ENCODE data around the gene COX6B2. TPM values are rescaled to one million over a fixed set of nuclear protein-coding genes. Genes with fewer than 3 reads are reported as not detected.

Gene COX6B2
- total and polyA plus RNA-seq, 9 donors: 0.09 to 2.4 (median 0.23) TPM; not detected in 3

DNA sequence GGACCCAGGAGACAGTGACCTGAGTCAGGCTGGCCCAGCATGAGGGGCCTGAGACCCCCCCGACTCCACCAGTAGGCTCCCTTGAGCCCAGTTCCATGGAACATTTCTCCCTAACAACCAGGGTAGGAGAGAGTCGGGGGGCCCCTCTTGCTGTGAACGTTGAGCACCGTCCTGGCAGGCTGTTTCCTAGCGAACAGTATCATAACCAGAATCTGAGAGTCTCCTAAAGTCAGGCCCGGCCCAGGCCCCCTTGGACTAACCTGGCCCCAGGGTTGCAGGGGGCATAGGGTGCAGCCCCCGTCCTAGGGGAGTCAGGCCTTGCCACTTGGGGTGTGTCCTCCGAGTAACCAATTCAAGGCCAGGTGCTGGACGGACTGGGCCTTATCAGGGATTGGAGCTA, 43.1 kb downstream of the COX6B2 start:
- Histone ChIP-seq H3K4me1 (ENCODE audit: control insufficient read depth, insufficient read depth, low read length) (no peaks in the 10 kb centered on the region), H3K4me3 (ENCODE audit: low read length) (no peak overlapping the region), H3K9me3 (replicated peaks; ENCODE audit: control insufficient read depth, low read depth, low read length) (no peaks in the 10 kb centered on the region), H3K36me3 (ENCODE audit: control insufficient read depth, insufficient read depth, low read length) (peaks cover 13% of the 10 kb centered on the region), H3K27ac (ENCODE audit: low read length) (no peak overlapping the region), H3K27me3 (ENCODE audit: control insufficient read depth, insufficient read depth, low read length) (no peaks in the 10 kb centered on the region)
- no peak for DNase-seq
- WGBS (ENCODE audit: insufficient coverage): 83% methylated on average over 8 of the region's 9 CpGs

DNA sequence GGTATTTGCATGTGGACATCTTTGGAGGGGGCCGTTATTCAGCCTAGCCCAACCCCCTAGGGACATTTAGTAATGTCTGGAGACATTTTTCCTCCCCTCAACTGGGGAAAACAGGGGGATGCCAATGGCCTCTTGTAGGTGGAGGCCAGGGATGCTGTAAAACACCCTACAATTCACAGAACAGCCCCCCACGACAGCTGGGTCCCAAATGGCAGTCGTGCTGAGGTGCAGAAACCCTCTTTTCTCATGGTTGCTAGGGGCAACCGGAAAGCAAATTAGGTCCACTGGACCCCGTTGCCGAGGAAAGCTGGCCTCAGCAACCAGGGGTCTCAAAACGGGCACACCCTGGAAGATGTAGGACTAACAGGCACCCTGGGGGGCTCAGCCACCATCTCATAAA, 44.0 kb downstream of the COX6B2 start:
- 57% methylated on average over 5 of the region's 7 CpGs for WGBS (ENCODE audit: insufficient coverage)
- peaks cover 19% of the 10 kb centered on the region for H3K36me3 ChIP-seq (ENCODE audit: control insufficient read depth, insufficient read depth, low read length)
- no peak overlapping the region for H3K4me3 ChIP-seq (ENCODE audit: low read length)
- no peak for DNase-seq
- H3K27me3 ChIP-seq (ENCODE audit: control insufficient read depth, insufficient read depth, low read length): no peaks in the 10 kb centered on the region
- no peaks in the 10 kb centered on the region for H3K9me3 ChIP-seq (replicated peaks; ENCODE audit: control insufficient read depth, low read depth, low read length)
- no peak overlapping the region for H3K27ac ChIP-seq (ENCODE audit: low read length)
- H3K4me1 ChIP-seq (ENCODE audit: control insufficient read depth, insufficient read depth, low read length): no peaks in the 10 kb centered on the region

DNA sequence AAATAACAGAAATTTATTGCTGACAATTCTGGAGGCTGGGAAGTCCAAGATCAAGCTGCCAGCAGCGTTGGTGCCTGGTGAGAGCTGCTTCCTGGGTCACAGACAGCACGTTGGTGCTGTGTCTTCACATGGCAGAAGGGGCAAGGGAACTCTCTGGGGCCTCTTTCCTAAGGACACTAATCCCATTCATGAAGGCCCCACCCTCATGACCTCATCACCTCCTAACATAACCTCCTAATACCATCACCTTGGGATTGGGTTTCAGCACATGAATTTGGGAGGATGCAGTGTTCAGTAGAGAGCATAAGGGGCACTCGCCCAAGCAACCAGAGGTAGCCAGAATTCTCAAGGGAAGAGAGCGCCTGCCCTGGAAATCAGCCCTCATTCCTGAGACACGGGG, 45.1 kb downstream of the COX6B2 start:
- Histone ChIP-seq H3K4me1 (ENCODE audit: control insufficient read depth, insufficient read depth, low read length) (no peaks in the 10 kb centered on the region), H3K36me3 (ENCODE audit: control insufficient read depth, insufficient read depth, low read length) (peaks cover 24% of the 10 kb centered on the region), H3K4me3 (ENCODE audit: low read length) (no peak overlapping the region), H3K9me3 (replicated peaks; ENCODE audit: control insufficient read depth, low read depth, low read length) (no peaks in the 10 kb centered on the region), H3K27me3 (ENCODE audit: control insufficient read depth, insufficient read depth, low read length) (no peaks in the 10 kb centered on the region), H3K27ac (ENCODE audit: low read length) (no peak overlapping the region)
- no peak for DNase-seq
- 81% methylated on average over 5 of the region's 5 CpGs for WGBS (ENCODE audit: insufficient coverage)

DNA sequence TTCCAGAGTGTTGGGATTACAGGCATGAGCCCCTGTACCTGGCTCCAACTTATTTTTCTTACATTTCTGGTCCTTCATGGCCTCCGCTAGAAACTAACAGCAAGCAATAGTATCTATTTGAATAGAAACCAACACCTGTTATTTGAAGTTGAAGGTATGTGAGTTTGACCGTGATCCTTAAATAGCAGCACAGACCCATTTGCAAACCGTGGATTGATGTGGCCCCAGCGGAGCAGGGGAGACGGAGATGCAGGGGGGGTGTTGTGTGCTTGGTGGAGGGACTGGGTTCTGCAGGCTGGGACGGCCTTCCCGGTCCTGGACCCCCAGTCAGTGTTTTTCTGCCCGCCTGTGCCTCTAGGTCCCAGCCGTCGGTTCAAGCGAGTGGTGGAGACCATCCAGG, 46.2 kb downstream of the COX6B2 start:
- Histone ChIP-seq H3K36me3 (ENCODE audit: control insufficient read depth, insufficient read depth, low read length) (peaks cover 30% of the 10 kb centered on the region), H3K27me3 (ENCODE audit: control insufficient read depth, insufficient read depth, low read length) (no peaks in the 10 kb centered on the region), H3K27ac (ENCODE audit: low read length) (no peak overlapping the region), H3K4me3 (ENCODE audit: low read length) (no peak overlapping the region), H3K9me3 (replicated peaks; ENCODE audit: control insufficient read depth, low read depth, low read length) (no peaks in the 10 kb centered on the region), H3K4me1 (ENCODE audit: control insufficient read depth, insufficient read depth, low read length) (no peaks in the 10 kb centered on the region)
- DNase-seq: no peak
- 88% methylated on average over 6 of the region's 11 CpGs for whole genome bisulfite sequencing (ENCODE audit: insufficient coverage)

DNA sequence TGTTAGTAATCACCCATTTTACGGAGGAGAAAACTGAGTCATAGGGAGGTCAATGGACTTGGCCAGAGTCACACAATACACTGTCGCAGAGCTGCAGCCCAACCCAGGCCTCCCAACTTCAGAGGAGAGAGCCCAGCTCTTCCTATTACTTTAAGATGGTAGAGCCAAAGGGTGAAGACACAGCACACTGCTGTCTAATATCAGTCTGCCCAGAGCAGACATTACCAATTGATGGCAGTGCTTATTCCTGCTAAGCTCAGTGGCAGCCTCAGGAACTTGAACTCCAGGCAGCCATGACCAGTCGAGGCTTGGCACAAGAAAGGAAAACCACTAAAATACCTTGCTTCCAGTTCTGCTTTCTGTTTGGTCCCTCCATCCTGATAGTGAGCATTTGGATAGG, 47.8 kb downstream of the COX6B2 start:
- no peak overlapping the region for H3K27ac ChIP-seq (ENCODE audit: low read length)
- WGBS (ENCODE audit: insufficient coverage): no CpG with 5 or more reads among the region's 3 CpGs
- no peak overlapping the region for H3K4me3 ChIP-seq (ENCODE audit: low read length)
- DNase-seq: no peak
- H3K36me3 ChIP-seq (ENCODE audit: control insufficient read depth, insufficient read depth, low read length): peaks cover 36% of the 10 kb centered on the region
- H3K27me3 ChIP-seq (ENCODE audit: control insufficient read depth, insufficient read depth, low read length): no peaks in the 10 kb centered on the region
- peaks cover 6% of the 10 kb centered on the region for H3K4me1 ChIP-seq (ENCODE audit: control insufficient read depth, insufficient read depth, low read length)
- no peaks in the 10 kb centered on the region for H3K9me3 ChIP-seq (replicated peaks; ENCODE audit: control insufficient read depth, low read depth, low read length)

DNA sequence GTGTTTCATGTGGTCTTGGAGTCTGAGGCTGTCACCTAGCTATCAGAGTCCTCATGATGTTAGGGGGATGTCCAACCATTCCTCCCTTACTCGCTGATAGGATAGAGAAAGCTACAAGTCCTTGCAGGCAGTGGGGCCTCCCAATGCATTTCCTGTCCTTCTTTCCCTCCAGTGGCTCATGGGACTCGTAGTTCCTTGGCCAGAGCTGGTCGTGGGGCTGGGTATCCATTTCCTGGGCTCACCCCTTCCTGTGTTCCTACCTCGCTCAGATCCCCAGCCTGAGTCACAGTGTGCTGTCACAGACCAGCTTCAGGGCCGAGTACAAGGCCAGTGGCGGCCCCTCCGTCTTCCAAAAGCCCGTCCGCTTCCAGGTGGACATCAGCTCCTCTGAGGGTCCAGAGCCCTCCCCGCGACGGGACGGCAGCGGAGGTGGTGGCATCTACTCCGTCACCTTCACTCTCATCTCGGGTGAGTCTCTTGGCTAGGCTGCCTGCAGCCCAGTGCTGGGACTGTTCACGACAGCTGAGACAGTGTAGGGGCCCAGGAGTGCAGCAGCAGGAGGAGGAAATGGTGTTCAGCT, 48.4 kb downstream of the COX6B2 start:
- H3K36me3 ChIP-seq (ENCODE audit: control insufficient read depth, insufficient read depth, low read length): peaks cover 36% of the 10 kb centered on the region
- H3K4me3 ChIP-seq (ENCODE audit: low read length): no peak overlapping the region
- no peaks in the 10 kb centered on the region for H3K27me3 ChIP-seq (ENCODE audit: control insufficient read depth, insufficient read depth, low read length)
- 87% methylated on average over 17 of the region's 17 CpGs for whole genome bisulfite sequencing (ENCODE audit: insufficient coverage)
- peaks cover 11% of the 10 kb centered on the region for H3K4me1 ChIP-seq (ENCODE audit: control insufficient read depth, insufficient read depth, low read length)
- H3K9me3 ChIP-seq (replicated peaks; ENCODE audit: control insufficient read depth, low read depth, low read length): no peaks in the 10 kb centered on the region
- H3K27ac ChIP-seq (ENCODE audit: low read length): no peak overlapping the region
- DNase-seq: no peak

DNA sequence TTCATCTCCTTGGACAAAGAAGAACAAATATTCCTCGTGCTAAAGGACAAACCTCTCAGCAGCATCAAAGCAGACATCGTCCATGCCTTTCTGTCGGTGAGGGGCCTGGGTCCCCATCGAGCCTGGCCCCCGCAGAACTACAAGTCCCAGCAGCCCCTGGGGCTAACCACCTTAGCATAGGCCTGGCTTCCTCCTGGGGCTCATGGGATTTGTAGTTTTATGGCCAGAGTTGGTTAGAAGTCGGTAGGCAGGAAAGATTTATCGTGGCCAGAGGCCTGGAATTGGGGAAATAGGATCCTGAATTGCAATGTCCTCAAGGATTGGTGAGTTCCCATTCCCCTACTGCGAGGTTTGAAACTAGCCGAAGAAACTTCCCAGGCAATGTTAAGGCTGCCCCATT, 49.0 kb downstream of the COX6B2 start:
- peaks cover 11% of the 10 kb centered on the region for H3K4me1 ChIP-seq (ENCODE audit: control insufficient read depth, insufficient read depth, low read length)
- H3K36me3 ChIP-seq (ENCODE audit: control insufficient read depth, insufficient read depth, low read length): peaks cover 36% of the 10 kb centered on the region
- no peak overlapping the region for H3K4me3 ChIP-seq (ENCODE audit: low read length)
- H3K9me3 ChIP-seq (replicated peaks; ENCODE audit: control insufficient read depth, low read depth, low read length): no peaks in the 10 kb centered on the region
- H3K27ac ChIP-seq (ENCODE audit: low read length): no peak overlapping the region
- H3K27me3 ChIP-seq (ENCODE audit: control insufficient read depth, insufficient read depth, low read length): no peaks in the 10 kb centered on the region
- DNase-seq: peak; percentile 63
- 67% methylated on average over 8 of the region's 9 CpGs for WGBS (ENCODE audit: insufficient coverage)

DNA sequence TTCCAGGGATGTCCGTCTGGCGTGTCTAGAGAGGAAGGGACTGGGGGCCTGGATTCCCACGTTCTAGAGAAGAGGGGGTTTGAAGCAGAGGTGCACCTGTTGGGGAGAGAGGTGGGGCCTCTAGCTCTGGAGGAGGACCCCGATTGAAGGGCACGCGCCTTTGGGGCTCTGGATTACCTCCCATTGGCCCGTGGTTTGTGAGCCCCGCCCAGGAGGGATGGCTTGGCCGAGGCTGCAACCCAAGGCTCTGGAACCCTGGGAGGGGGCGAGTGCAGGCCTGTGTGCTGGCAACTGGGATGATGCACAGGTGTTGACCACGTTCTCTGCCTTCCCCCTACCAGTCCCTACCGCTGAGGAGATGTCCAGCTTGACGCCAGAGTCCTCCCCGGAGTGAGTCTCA, 49.5 kb downstream of the COX6B2 start:
- Histone ChIP-seq H3K9me3 (replicated peaks; ENCODE audit: control insufficient read depth, low read depth, low read length) (no peaks in the 10 kb centered on the region), H3K27me3 (ENCODE audit: control insufficient read depth, insufficient read depth, low read length) (no peaks in the 10 kb centered on the region), H3K27ac (ENCODE audit: low read length) (no peak overlapping the region), H3K4me3 (ENCODE audit: low read length) (no peak overlapping the region), H3K36me3 (ENCODE audit: control insufficient read depth, insufficient read depth, low read length) (peaks cover 37% of the 10 kb centered on the region), H3K4me1 (ENCODE audit: control insufficient read depth, insufficient read depth, low read length) (peaks cover 11% of the 10 kb centered on the region)
- WGBS (ENCODE audit: insufficient coverage): 76% methylated on average over 8 of the region's 14 CpGs
- DNase-seq: no peak

DNA sequence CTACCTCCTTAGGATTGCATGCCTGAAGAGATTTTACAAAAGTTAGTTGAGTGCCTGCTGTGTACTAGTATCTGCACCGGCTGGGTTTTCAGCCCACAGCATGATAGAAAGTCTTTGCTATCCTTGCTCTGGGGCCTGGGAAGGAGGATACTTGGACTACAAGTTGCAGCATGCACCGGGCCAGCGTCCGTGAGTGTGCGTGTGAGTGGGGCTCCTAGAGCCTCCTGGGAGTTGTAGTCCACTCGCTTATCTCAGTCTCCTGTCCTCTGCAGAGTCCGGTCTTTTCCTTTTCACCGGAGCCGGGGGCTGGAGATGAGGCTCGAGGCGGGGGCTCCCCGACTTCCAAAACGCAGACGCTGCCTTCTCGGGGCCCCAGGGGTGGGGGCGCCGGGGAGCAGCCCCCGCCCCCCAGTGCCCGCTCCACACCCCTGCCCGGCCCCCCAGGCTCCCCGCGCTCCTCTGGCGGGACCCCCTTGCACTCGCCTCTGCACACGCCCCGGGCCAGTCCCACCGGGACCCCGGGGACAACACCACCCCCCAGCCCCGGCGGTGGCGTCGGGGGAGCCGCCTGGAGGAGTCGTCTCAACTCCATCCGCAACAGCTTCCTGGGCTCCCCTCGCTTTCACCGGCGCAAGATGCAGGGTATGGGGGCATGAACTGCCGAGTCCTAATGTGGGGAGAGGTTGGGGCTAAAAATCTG, 50.1 kb downstream of the COX6B2 start:
- Histone ChIP-seq H3K4me1 (ENCODE audit: control insufficient read depth, insufficient read depth, low read length) (peaks cover 11% of the 10 kb centered on the region), H3K9me3 (replicated peaks; ENCODE audit: control insufficient read depth, low read depth, low read length) (no peaks in the 10 kb centered on the region), H3K36me3 (ENCODE audit: control insufficient read depth, insufficient read depth, low read length) (peaks cover 41% of the 10 kb centered on the region), H3K4me3 (ENCODE audit: low read length) (no peak overlapping the region), H3K27me3 (ENCODE audit: control insufficient read depth, insufficient read depth, low read length) (no peaks in the 10 kb centered on the region), H3K27ac (ENCODE audit: low read length) (no peak overlapping the region)
- WGBS (ENCODE audit: insufficient coverage): 88% methylated on average over 23 of the region's 39 CpGs
- peak; percentile 50 for DNase-seq

DNA sequence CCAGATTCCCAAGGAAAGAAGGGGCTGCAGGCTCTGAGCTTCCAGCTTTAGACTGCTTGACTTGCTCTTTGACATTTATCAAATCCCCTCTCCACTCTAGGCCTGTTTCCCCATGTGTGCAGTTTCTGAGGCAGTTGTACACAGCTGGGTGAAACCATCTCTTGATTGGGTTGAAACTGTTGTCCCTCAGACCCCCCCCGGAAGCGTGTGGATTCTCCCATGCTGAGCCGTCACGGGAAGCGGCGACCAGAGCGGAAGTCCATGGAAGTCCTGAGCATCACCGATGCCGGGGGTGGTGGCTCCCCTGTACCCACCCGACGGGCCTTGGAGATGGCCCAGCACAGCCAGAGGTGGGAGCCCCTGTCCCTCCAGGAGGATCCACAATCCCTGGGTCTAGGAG, 51.0 kb downstream of the COX6B2 start:
- no peak for DNase-seq
- Histone ChIP-seq H3K4me1 (ENCODE audit: control insufficient read depth, insufficient read depth, low read length) (peaks cover 11% of the 10 kb centered on the region), H3K4me3 (ENCODE audit: low read length) (no peak overlapping the region), H3K9me3 (replicated peaks; ENCODE audit: control insufficient read depth, low read depth, low read length) (no peaks in the 10 kb centered on the region), H3K27me3 (ENCODE audit: control insufficient read depth, insufficient read depth, low read length) (no peaks in the 10 kb centered on the region), H3K27ac (ENCODE audit: low read length) (no peak overlapping the region), H3K36me3 (ENCODE audit: control insufficient read depth, insufficient read depth, low read length) (peaks cover 41% of the 10 kb centered on the region)
- WGBS (ENCODE audit: insufficient coverage): 90% methylated on average over 11 of the region's 11 CpGs

Data from muscle of leg (tissue), 11 donors.